Caco-2 (cell line): ENCODE results near the gene LARP1. TPM values are rescaled to one million over a fixed set of nuclear protein-coding genes. Genes with fewer than 3 reads are reported as not detected.

ENCODE experiments used
- BruUV-seq: library from RNA; stranded (reverse); fragments of 400-500 nt; replicated peaks from 2 replicates; lab custom pipeline; 2021; lab: Mats Ljungman, UMichigan
- CTCF ChIA-PET: fragments of 300-600 bp; sonication (Branson Sonifier 250); formaldehyde crosslinking; loops from one replicate; lab custom pipeline; 2022; ENCODE audit warnings: antibody characterized with exemption; lab: Charles Lee
- POLR2A ChIA-PET: fragments of 300-600 bp; sonication (Branson Sonifier 250); formaldehyde crosslinking; loops from one replicate; lab custom pipeline; 2022; ENCODE audit warnings: antibody characterized with exemption; lab: Charles Lee
- DNase-seq, 2 experiments: peaks; one replicate each; pipeline versions ENCODE4 v3.0.0 to v3.0.0-alpha.2; 2020 to 2022
- H3K27me3 ChIP-seq: replicated peaks from 2 replicates; pipeline ENCODE4 v1.6.0; 2011; ENCODE audit warnings: low read length; ENCODE audit not compliant: control insufficient read depth, insufficient read depth
- H3K36me3 ChIP-seq: 2 replicates; pipeline ENCODE4 v1.5.1; 2011; ENCODE audit warnings: low read length; ENCODE audit not compliant: control insufficient read depth, insufficient read depth
- H3K4me1 ChIP-seq: fragments of 250-450 bp; sonication (Bioruptor Pico); 2 replicates; pipeline ENCODE4 v1.5.1; 2020; ENCODE audit warnings: mild to moderate bottlenecking
- H3K4me3 ChIP-seq: 2 replicates; pipeline ENCODE4 v1.5.1; 2011; ENCODE audit warnings: low read depth, mild to moderate bottlenecking, control low read depth, low read length
- H3K9me3 ChIP-seq: fragments of 250-450 bp; sonication (Bioruptor Pico); 2 replicates; pipeline ENCODE4 v1.5.1; 2020; ENCODE audit warnings: mild to moderate bottlenecking, moderate library complexity
- H3K27ac Mint-ChIP-seq: one replicate; pipeline ENCODE4 v1.8.0; 2022; ENCODE audit warnings: mixed read lengths; ENCODE audit not compliant: unreplicated experiment
- H3K27me3 Mint-ChIP-seq: one replicate; pipeline ENCODE4 v1.8.0; 2022; ENCODE audit warnings: mixed read lengths; ENCODE audit not compliant: insufficient read depth, unreplicated experiment
- H3K36me3 Mint-ChIP-seq: one replicate; pipeline ENCODE4 v1.8.0; 2022; ENCODE audit warnings: mild to moderate bottlenecking, mixed read lengths; ENCODE audit not compliant: insufficient read depth, unreplicated experiment
- H3K4me1 Mint-ChIP-seq: one replicate; pipeline ENCODE4 v1.8.0; 2022; ENCODE audit warnings: low read depth, mixed read lengths; ENCODE audit not compliant: unreplicated experiment
- H3K4me3 Mint-ChIP-seq: one replicate; pipeline ENCODE4 v1.8.0; 2022; ENCODE audit warnings: mild to moderate bottlenecking, moderate library complexity, mixed read lengths; ENCODE audit not compliant: unreplicated experiment
- H3K9me3 Mint-ChIP-seq: one replicate; pipeline ENCODE4 v1.8.0; 2022; ENCODE audit warnings: mixed read lengths; ENCODE audit not compliant: unreplicated experiment
- CTCF ChIP-seq, 2 experiments: fragments of 200-600 bp in 1 of 2; IDR thresholded peaks; 1 replicate in 1 of 2; 2 replicates in 1 of 2; pipeline versions ENCODE4 v1.5.1 to v1.8.0; 2011 to 2022; ENCODE audit warnings: antibody characterized with exemption in 1 of 2, control low read depth in 1 of 2, inconsistent platforms in 1 of 2, low read depth in 1 of 2, low read length in 1 of 2, mild to moderate bottlenecking in 1 of 2, moderate library complexity in 1 of 2; ENCODE audit not compliant: insufficient read depth in 1 of 2, severe bottlenecking in 1 of 2, unreplicated experiment in 1 of 2
- intact Hi-C: fragments of 100-400 bp; cut with micrococcal nuclease; formaldehyde crosslinking; loops from one replicate; pipeline ENCODE4 v1.10.0; 2022; ENCODE audit not compliant: unreplicated experiment
- total RNA-seq: library from RNA; stranded (reverse); gene quantifications from 2 replicates; pipeline ENCODE4 v1.2.3, GENCODE V29; 2022

The LARP1 gene
- total RNA-seq, 1 experiment from 2014 or later, result 372 TPM

- H3K27ac Mint-ChIP-seq, result no peak overlapping the region
- Histone ChIP-seq H3K36me3 (no peaks in the 10 kb centered on the region), H3K27me3 (no peaks in the 10 kb centered on the region), H3K4me1 (no peaks in the 10 kb centered on the region), H3K4me3 (no peak overlapping the region), H3K9me3 (no peaks in the 10 kb centered on the region)
- H3K4me1 Mint-ChIP-seq, result no peaks in the 10 kb centered on the region
- no peaks in the 10 kb centered on the region for H3K9me3 Mint-ChIP-seq
- CTCF ChIA-PET, result no interaction called here
- no peak overlapping the region for H3K4me3 Mint-ChIP-seq
- intact Hi-C loops, result no loop called here
- H3K36me3 Mint-ChIP-seq, result no peaks in the 10 kb centered on the region
- no peak for TF ChIP-seq CTCF (IDR thresholded peaks at IDR 0.05; ENCODE audit: insufficient read depth in 1 of 2, low read depth in 1 of 2, low read length in 1 of 2, severe bottlenecking in 1 of 2, unreplicated experiment in 1 of 2)
- no peaks in the 10 kb centered on the region for H3K27me3 Mint-ChIP-seq
- POLR2A ChIA-PET, result no interaction called here
- BruUV-seq, result no TSS peak
- DNase-seq, result no peak
Measured at GRCh38 chr5:154851351-154851750, 96.2 kb downstream of the LARP1 start.

GRCh38 chr5:154857530-154858296, 102.5 kb downstream of the LARP1 start:
- intact Hi-C loops, result loop anchor here (1.0 to 5.0 kb wide), 6 partner anchors 14 to 211 kb away; partner anchors contain the start of genes GEMIN5 and LARP1
- Mint-ChIP-seq H3K27ac (peak overlapping the region; percentile 95), H3K4me3 (peak overlapping the region; percentile 94), H3K9me3 (no peaks in the 10 kb centered on the region), H3K4me1 (peaks cover 12% of the 10 kb centered on the region), H3K36me3 (peaks cover 22% of the 10 kb centered on the region), H3K27me3 (no peaks in the 10 kb centered on the region)
- no peaks in the 10 kb centered on the region for H3K36me3 ChIP-seq
- H3K4me3 ChIP-seq, result peak overlapping the region; percentile 51
- ChIA-PET CTCF (interaction anchor here (0.5 to 2.6 kb wide), 4 partner anchors 11 to 210 kb away, joined by 3 to 7 read pairs (median 4); no protein-coding TSS in a partner anchor), POLR2A (interaction anchor here (1.0 to 1.6 kb wide), 5 partner anchors 15 to 211 kb away, joined by 3 to 9 read pairs (median 7); no protein-coding TSS in a partner anchor)
- no peaks in the 10 kb centered on the region for H3K9me3 ChIP-seq
- H3K4me1 ChIP-seq, result peaks cover 7% of the 10 kb centered on the region
- DNase-seq, result peak; percentile 93 to 95
- peak in 1 of 2 experiments; percentile 29 for TF ChIP-seq CTCF (IDR thresholded peaks at IDR 0.05; ENCODE audit: insufficient read depth in 1 of 2, low read depth in 1 of 2, low read length in 1 of 2, severe bottlenecking in 1 of 2, unreplicated experiment in 1 of 2)
- H3K27me3 ChIP-seq, result no peaks in the 10 kb centered on the region
- BruUV-seq, result TSS peak; percentile 73

GRCh38 chr5:154858297-154858971, 103.3 kb downstream of the LARP1 start, which contains the start of gene CNOT8:
TSS of gene CNOT8 (plus strand) at chr5:154858627. CDS start at chr5:154863279, 4,652 bp downstream.
- ChIA-PET CTCF (interaction anchor here (0.7 to 2.6 kb wide), 3 partner anchors 10 to 211 kb away, joined by 3 to 7 read pairs (median 3); no protein-coding TSS in a partner anchor), POLR2A (interaction anchor here (0.5 to 1.1 kb wide), 6 partner anchors 15 to 230 kb away, joined by 3 to 9 read pairs (median 4); no protein-coding TSS in a partner anchor)
- 0 out of 2 replicates have a peak, but pooled peaks cover 3% of the 10 kb centered on the region for H3K36me3 ChIP-seq
- Mint-ChIP-seq H3K27ac (peak within 1 kb of the TSS; percentile 95), H3K9me3 (no peaks in the 10 kb centered on the region), H3K4me3 (peak within 1 kb of the TSS; percentile 94), H3K36me3 (peaks cover 25% of the 10 kb centered on the region), H3K27me3 (no peaks in the 10 kb centered on the region), H3K4me1 (peaks cover 12% of the 10 kb centered on the region)
- H3K4me3 ChIP-seq, result peak within 1 kb of the TSS; percentile 51
- no peak for TF ChIP-seq CTCF (IDR thresholded peaks at IDR 0.05; ENCODE audit: insufficient read depth in 1 of 2, low read depth in 1 of 2, low read length in 1 of 2, severe bottlenecking in 1 of 2, unreplicated experiment in 1 of 2)
- BruUV-seq, result no TSS peak
- peak; percentile 98 to 99 for DNase-seq
- no peaks in the 10 kb centered on the region for H3K27me3 ChIP-seq
- peaks cover 7% of the 10 kb centered on the region for H3K4me1 ChIP-seq
- H3K9me3 ChIP-seq, result no peaks in the 10 kb centered on the region
- intact Hi-C loops, result loop anchor here (1.0 to 5.0 kb wide), 5 partner anchors 15 to 212 kb away; partner anchors contain the start of gene LARP1
